ENCODE results near the gene FADS1. TPM values are rescaled to one million over a fixed set of nuclear protein-coding genes. Genes with fewer than 3 reads are reported as not detected.

The FADS1 gene
- total RNA-seq, 1 donor from 2014 or later: 94.7 TPM

- no peaks in the 10 kb centered on the region for H3K27me3 Mint-ChIP-seq
- H3K4me3 Mint-ChIP-seq: peak overlapping the region; percentile 71
- peak; percentile 93 for DNase-seq
- intact Hi-C loops (cut with micrococcal nuclease): loop anchor here (1.0 to 2.0 kb wide), 2 partner anchors 15 to 25 kb away; partner anchors contain the start of genes FEN1, MYRF and TMEM258
- no peaks in the 10 kb centered on the region for H3K9me3 Mint-ChIP-seq
- H3K27ac Mint-ChIP-seq: no peak overlapping the region
- peaks cover 13% of the 10 kb centered on the region for H3K4me1 Mint-ChIP-seq
- no peaks in the 10 kb centered on the region for H3K36me3 Mint-ChIP-seq (ENCODE audit: low read depth)
Observed at GRCh38 chr11:61777234-61778090, 39.3 kb downstream of the FADS1 start.

- no peaks in the 10 kb centered on the region for H3K27me3 Mint-ChIP-seq
- no peak overlapping the region for H3K27ac Mint-ChIP-seq
- no peaks in the 10 kb centered on the region for H3K9me3 Mint-ChIP-seq
- H3K36me3 Mint-ChIP-seq (ENCODE audit: low read depth): no peaks in the 10 kb centered on the region
- DNase-seq: peak; percentile 90
- intact Hi-C loops (cut with micrococcal nuclease): loop anchor here (1.0 to 2.0 kb wide), 2 partner anchors 16 to 24 kb away; partner anchors contain the start of genes FEN1, MYRF and TMEM258
- H3K4me3 Mint-ChIP-seq: peak overlapping the region; percentile 71
- peaks cover 13% of the 10 kb centered on the region for H3K4me1 Mint-ChIP-seq
Observed at GRCh38 chr11:61776561-61777075, 40.2 kb downstream of the FADS1 start.

GRCh38 chr11:61775606-61776554, 40.9 kb downstream of the FADS1 start:
- Mint-ChIP-seq H3K27ac (no peak overlapping the region), H3K36me3 (ENCODE audit: low read depth) (no peaks in the 10 kb centered on the region), H3K9me3 (no peaks in the 10 kb centered on the region), H3K4me3 (no peak overlapping the region), H3K27me3 (no peaks in the 10 kb centered on the region), H3K4me1 (peaks cover 15% of the 10 kb centered on the region)
- DNase-seq: peak; percentile 54
- intact Hi-C loops (cut with micrococcal nuclease): loop anchor here (2.0 kb wide), 1 partner anchor 23 kb away; the partner anchor contains the start of gene MYRF

- DNase-seq: peak; percentile 56
- no peaks in the 10 kb centered on the region for H3K27me3 Mint-ChIP-seq
- peaks cover 15% of the 10 kb centered on the region for H3K4me1 Mint-ChIP-seq
- no peak overlapping the region for H3K4me3 Mint-ChIP-seq
- no peaks in the 10 kb centered on the region for H3K36me3 Mint-ChIP-seq (ENCODE audit: low read depth)
- H3K27ac Mint-ChIP-seq: no peak overlapping the region
- intact Hi-C loops (cut with micrococcal nuclease): no loop called here
- H3K9me3 Mint-ChIP-seq: no peaks in the 10 kb centered on the region
Observed at GRCh38 chr11:61775106-61775505, 41.7 kb downstream of the FADS1 start.

GRCh38 chr11:61774411-61774810, 42.4 kb downstream of the FADS1 start:
- Mint-ChIP-seq H3K4me3 (no peak overlapping the region), H3K27me3 (no peaks in the 10 kb centered on the region), H3K9me3 (no peaks in the 10 kb centered on the region), H3K27ac (no peak overlapping the region), H3K4me1 (peaks cover 15% of the 10 kb centered on the region), H3K36me3 (ENCODE audit: low read depth) (no peaks in the 10 kb centered on the region)
- intact Hi-C loops (cut with micrococcal nuclease): no loop called here
- DNase-seq: no peak

GRCh38 chr11:61773809-61774208, 43.0 kb downstream of the FADS1 start:
- no peaks in the 10 kb centered on the region for H3K36me3 Mint-ChIP-seq (ENCODE audit: low read depth)
- no peak for DNase-seq
- no peak overlapping the region for H3K4me3 Mint-ChIP-seq
- no peak overlapping the region for H3K27ac Mint-ChIP-seq
- peaks cover 15% of the 10 kb centered on the region for H3K4me1 Mint-ChIP-seq
- H3K27me3 Mint-ChIP-seq: no peaks in the 10 kb centered on the region
- intact Hi-C loops (cut with micrococcal nuclease): no loop called here
- H3K9me3 Mint-ChIP-seq: no peaks in the 10 kb centered on the region

GRCh38 chr11:61773356-61773755, 43.4 kb downstream of the FADS1 start:
- no peak for DNase-seq
- intact Hi-C loops (cut with micrococcal nuclease): no loop called here
- no peaks in the 10 kb centered on the region for H3K9me3 Mint-ChIP-seq
- no peaks in the 10 kb centered on the region for H3K27me3 Mint-ChIP-seq
- H3K27ac Mint-ChIP-seq: no peak overlapping the region
- H3K4me1 Mint-ChIP-seq: peaks cover 15% of the 10 kb centered on the region
- no peaks in the 10 kb centered on the region for H3K36me3 Mint-ChIP-seq (ENCODE audit: low read depth)
- no peak overlapping the region for H3K4me3 Mint-ChIP-seq

- Mint-ChIP-seq H3K27me3 (no peaks in the 10 kb centered on the region), H3K9me3 (no peaks in the 10 kb centered on the region), H3K4me3 (no peak overlapping the region), H3K4me1 (peaks cover 10% of the 10 kb centered on the region), H3K27ac (no peak overlapping the region), H3K36me3 (ENCODE audit: low read depth) (no peaks in the 10 kb centered on the region)
- no peak for DNase-seq
- intact Hi-C loops (cut with micrococcal nuclease): no loop called here
Observed at GRCh38 chr11:61771985-61772455, 44.8 kb downstream of the FADS1 start.

GRCh38 chr11:61771195-61771894, 45.5 kb downstream of the FADS1 start:
- H3K27ac Mint-ChIP-seq: no peak overlapping the region
- H3K4me3 Mint-ChIP-seq: no peak overlapping the region
- intact Hi-C loops (cut with micrococcal nuclease): no loop called here
- peaks cover 5% of the 10 kb centered on the region for H3K4me1 Mint-ChIP-seq
- DNase-seq: no peak
- H3K9me3 Mint-ChIP-seq: no peaks in the 10 kb centered on the region
- H3K27me3 Mint-ChIP-seq: no peaks in the 10 kb centered on the region
- no peaks in the 10 kb centered on the region for H3K36me3 Mint-ChIP-seq (ENCODE audit: low read depth)

- no peak overlapping the region for H3K4me3 Mint-ChIP-seq
- no peaks in the 10 kb centered on the region for H3K36me3 Mint-ChIP-seq (ENCODE audit: low read depth)
- H3K4me1 Mint-ChIP-seq: peaks cover 2% of the 10 kb centered on the region
- H3K9me3 Mint-ChIP-seq: no peaks in the 10 kb centered on the region
- H3K27ac Mint-ChIP-seq: no peak overlapping the region
- intact Hi-C loops (cut with micrococcal nuclease): no loop called here
- DNase-seq: no peak
- H3K27me3 Mint-ChIP-seq: no peaks in the 10 kb centered on the region
Observed at GRCh38 chr11:61769946-61770683, 46.7 kb downstream of the FADS1 start.

GRCh38 chr11:61769169-61769920, 47.5 kb downstream of the FADS1 start:
- Mint-ChIP-seq H3K36me3 (ENCODE audit: low read depth) (no peaks in the 10 kb centered on the region), H3K4me3 (no peak overlapping the region), H3K4me1 (peaks cover 2% of the 10 kb centered on the region), H3K27me3 (no peaks in the 10 kb centered on the region), H3K27ac (no peak overlapping the region), H3K9me3 (no peaks in the 10 kb centered on the region)
- intact Hi-C loops (cut with micrococcal nuclease): no loop called here
- DNase-seq: no peak

GRCh38 chr11:61768376-61769076, 48.3 kb downstream of the FADS1 start:
- Mint-ChIP-seq H3K27me3 (no peaks in the 10 kb centered on the region), H3K9me3 (no peaks in the 10 kb centered on the region), H3K4me3 (no peak overlapping the region), H3K4me1 (peaks cover 2% of the 10 kb centered on the region), H3K27ac (no peak overlapping the region), H3K36me3 (ENCODE audit: low read depth) (no peaks in the 10 kb centered on the region)
- intact Hi-C loops (cut with micrococcal nuclease): no loop called here
- no peak for DNase-seq
